Hepatic stellate cell (primary cell): ENCODE data around the gene M6PR.
"Not testable (repeated sequence)": the region's sequence is repeated elsewhere in the genome, so short reads cannot be mapped to it uniquely, and the experiment has no call there.

Experiments
- DNase-seq: peaks from one replicate; pipeline ENCODE4 v3.0.0; 2011; ENCODE audit warnings: low spot score

The M6PR gene

GRCh38 chr12:8950702-8951478 lies 1.4 kb upstream of the M6PR start:
- DNase-seq = no peak

GRCh38 chr12:8950221-8950527 lies 729 bp upstream of the M6PR start:
- no peak for DNase-seq

- peak; percentile 42 for DNase-seq
Measured at GRCh38 chr12:8948701-8949341, 624 bp downstream of the M6PR start.

- no peak for DNase-seq
Measured at GRCh38 chr12:8947737-8948136, 1.7 kb downstream of the M6PR start.

- no peak for DNase-seq
Measured at GRCh38 chr12:8946733-8947132, 2.7 kb downstream of the M6PR start.

- no peak for DNase-seq
Measured at GRCh38 chr12:8943565-8944186, 5.8 kb downstream of the M6PR start.

GRCh38 chr12:8941691-8942478 lies 7.6 kb downstream of the M6PR start:
- DNase-seq = no peak

- not testable (repeated sequence) for DNase-seq
Measured at GRCh38 chr12:8937842-8938442, 11.5 kb downstream of the M6PR start.

GRCh38 chr12:8936735-8937134 lies 12.7 kb downstream of the M6PR start:
- DNase-seq = no peak

GRCh38 chr12:8934080-8934479 lies 15.4 kb downstream of the M6PR start:
- DNase-seq = not testable (repeated sequence)

GRCh38 chr12:8932464-8932863 lies 17.0 kb downstream of the M6PR start:
- DNase-seq = not testable (repeated sequence)

- DNase-seq = not testable (repeated sequence)
Measured at GRCh38 chr12:8930655-8931323, 18.7 kb downstream of the M6PR start.

GRCh38 chr12:8922544-8922943 lies 26.9 kb downstream of the M6PR start:
- no peak for DNase-seq

- not testable (repeated sequence) for DNase-seq
Measured at GRCh38 chr12:8919643-8920042, 29.8 kb downstream of the M6PR start.

GRCh38 chr12:8917751-8918150 lies 31.7 kb downstream of the M6PR start:
- DNase-seq = peak; percentile 46

- DNase-seq = no peak
Measured at GRCh38 chr12:8917031-8917430, 32.4 kb downstream of the M6PR start.

GRCh38 chr12:8916154-8916553 lies 33.3 kb downstream of the M6PR start:
- DNase-seq = no peak

GRCh38 chr12:8914716-8915526 lies 34.5 kb downstream of the M6PR start:
- peak; percentile 54 for DNase-seq

- DNase-seq = peak; percentile 81
Measured at GRCh38 chr12:8914033-8914715, 35.3 kb downstream of the M6PR start, which contains the start of gene PHC1. PHC1 (plus strand) TSS chr12:8914509; CDS start chr12:8917678, 3,169 bp downstream.

GRCh38 chr12:8913702-8914032 lies 35.8 kb downstream of the M6PR start:
- no peak for DNase-seq
